Mesenchymal stem cell (in vitro differentiated cells and primary cell): ENCODE measurements around the gene TRIM27.
"Not testable (repeated sequence)": the region's sequence is repeated elsewhere in the genome, so short reads cannot be mapped to it uniquely, and the experiment has no call there.

ENCODE experiments used
- DNase-seq: peaks from one replicate; pipeline ENCODE4 v3.0.0-alpha.2; 2013
- H2AFZ ChIP-seq: one replicate; pipeline ENCODE4 v1.6.1; 2013; ENCODE audit warnings: low read depth, mild to moderate bottlenecking, control low read depth, inconsistent platforms, low read length, moderate library complexity
- H2AK5ac ChIP-seq: 2 replicates; pipeline ENCODE4 v1.6.1; 2013; ENCODE audit warnings: low read length, moderate library complexity, mild to moderate bottlenecking, inconsistent platforms; ENCODE audit not compliant: severe bottlenecking
- H2BK120ac ChIP-seq: one replicate; pipeline ENCODE4 v1.6.1; 2013; ENCODE audit warnings: low read depth, mild to moderate bottlenecking, inconsistent platforms, low read length, moderate library complexity
- H2BK12ac ChIP-seq, 2 experiments: one replicate each; pipeline ENCODE4 v1.6.1; 2013; ENCODE audit warnings: inconsistent platforms in 2 of 2, low read length in 2 of 2, mild to moderate bottlenecking in 2 of 2, moderate library complexity in 2 of 2, control low read depth in 1 of 2
- H2BK15ac ChIP-seq: one replicate; pipeline ENCODE4 v1.6.1; 2013; ENCODE audit warnings: mild to moderate bottlenecking, low read depth, inconsistent platforms; ENCODE audit not compliant: poor library complexity, severe bottlenecking
- H2BK5ac ChIP-seq: 2 replicates; pipeline ENCODE4 v1.6.1; 2013; ENCODE audit warnings: low read depth, mild to moderate bottlenecking, low read length, control low read depth, inconsistent platforms; ENCODE audit not compliant: poor library complexity, severe bottlenecking
- H3K14ac ChIP-seq, 2 experiments: one replicate each; pipeline ENCODE4 v1.6.1; 2013; ENCODE audit warnings: inconsistent platforms in 2 of 2, low read length in 2 of 2, control low read depth in 1 of 2, mild to moderate bottlenecking in 1 of 2, moderate library complexity in 1 of 2
- H3K18ac ChIP-seq, 2 experiments: one replicate each; pipeline ENCODE4 v1.6.1; 2013; ENCODE audit warnings: inconsistent platforms in 2 of 2, low read length in 2 of 2, control low read depth in 1 of 2, low read depth in 1 of 2, mild to moderate bottlenecking in 1 of 2
- H3K23ac ChIP-seq, 2 experiments: one replicate each; pipeline ENCODE4 v1.6.1; 2013; ENCODE audit warnings: inconsistent platforms in 2 of 2, low read length in 2 of 2, mild to moderate bottlenecking in 2 of 2, moderate library complexity in 2 of 2, control low read depth in 1 of 2
- H3K27ac ChIP-seq: 2 replicates; pipeline ENCODE4 v1.5.1; 2013; ENCODE audit warnings: mild to moderate bottlenecking, moderate library complexity, low read length, control low read depth, inconsistent platforms; ENCODE audit not compliant: poor library complexity, severe bottlenecking
- H3K27me3 ChIP-seq, 2 experiments: 2 replicates each; pipeline versions ENCODE4 v1.6.1 to v1.7.0; 2013; ENCODE audit warnings: low read length in 2 of 2, mild to moderate bottlenecking in 2 of 2, moderate library complexity in 2 of 2, control low read depth in 1 of 2, inconsistent platforms in 1 of 2; ENCODE audit not compliant: control insufficient read depth in 1 of 2, insufficient read depth in 1 of 2
- H3K36me3 ChIP-seq, 2 experiments: 2 replicates each; pipeline versions ENCODE4 v1.6.1 to v1.7.0; 2013; ENCODE audit warnings: low read length in 2 of 2, control low read depth in 1 of 2, inconsistent platforms in 1 of 2, low read depth in 1 of 2, mild to moderate bottlenecking in 1 of 2; ENCODE audit not compliant: insufficient read depth in 2 of 2, control insufficient read depth in 1 of 2
- H3K4ac ChIP-seq, 2 experiments: one replicate each; pipeline ENCODE4 v1.6.1; 2013; ENCODE audit warnings: inconsistent platforms in 2 of 2, low read length in 2 of 2, mild to moderate bottlenecking in 2 of 2, moderate library complexity in 2 of 2, control low read depth in 1 of 2, low read depth in 1 of 2
- H3K4me1 ChIP-seq: 2 replicates; pipeline ENCODE4 v1.6.1; 2013; ENCODE audit warnings: low read depth, low read length, control low read depth; ENCODE audit not compliant: control insufficient read depth, insufficient read depth
- H3K4me2 ChIP-seq: 2 replicates; pipeline ENCODE4 v1.6.1; 2013; ENCODE audit warnings: low read length, mild to moderate bottlenecking, inconsistent platforms; ENCODE audit not compliant: poor library complexity, severe bottlenecking
- H3K4me3 ChIP-seq, 2 experiments: 2 replicates each; pipeline versions ENCODE4 v1.5.1 to v1.7.0; 2013; ENCODE audit warnings: low read length in 2 of 2, mild to moderate bottlenecking in 2 of 2, control low read depth in 1 of 2, low read depth in 1 of 2; ENCODE audit not compliant: insufficient read depth in 1 of 2
- H3K79me1 ChIP-seq: replicated peaks from 2 replicates; pipeline ENCODE4 v1.6.1; 2013; ENCODE audit warnings: mild to moderate bottlenecking, control low read depth, low read length, inconsistent platforms; ENCODE audit not compliant: poor library complexity, severe bottlenecking
- H3K9ac ChIP-seq: 2 replicates; pipeline ENCODE4 v1.7.0; 2013; ENCODE audit warnings: mild to moderate bottlenecking, low read length, moderate library complexity
- H3K9me3 ChIP-seq: 2 replicates; pipeline ENCODE4 v1.7.0; 2013; ENCODE audit warnings: mild to moderate bottlenecking, low read length; ENCODE audit not compliant: control insufficient read depth
- H4K8ac ChIP-seq: one replicate; pipeline ENCODE4 v1.6.1; 2013; ENCODE audit warnings: inconsistent platforms, mild to moderate bottlenecking, low read length, moderate library complexity
- H4K91ac ChIP-seq: one replicate; pipeline ENCODE4 v1.6.1; 2013; ENCODE audit warnings: mild to moderate bottlenecking, low read length, inconsistent platforms
- WGBS: methylation state at CpG from one replicate; pipeline ENCODE4 v1.1.7; 2013; ENCODE audit warnings: mixed read lengths; 5-methylcytosine and 5-hydroxymethylcytosine counted together

TRIM27 gene

GRCh38 chr6:28875191-28875747 is 48.5 kb downstream of the TRIM27 start:
- H2BK12ac ChIP-seq, result no peak overlapping the region
- no peak overlapping the region for H2AK5ac ChIP-seq
- no peak overlapping the region for H3K4ac ChIP-seq
- no peaks in the 10 kb centered on the region for H3K9me3 ChIP-seq
- no peak overlapping the region for H3K4me3 ChIP-seq
- H3K9ac ChIP-seq, result no peak overlapping the region
- peaks cover 4 to 33% of the 10 kb centered on the region in 2 experiments for H3K27me3 ChIP-seq
- H2AFZ ChIP-seq, result no peak overlapping the region
- DNase-seq, result no peak
- no peaks in the 10 kb centered on the region for H3K4me1 ChIP-seq
- H3K23ac ChIP-seq, result no peak overlapping the region
- no peak overlapping the region for H3K4me2 ChIP-seq
- no peak overlapping the region for H4K91ac ChIP-seq
- no peak overlapping the region for H2BK15ac ChIP-seq
- H2BK5ac ChIP-seq, result no peak overlapping the region
- WGBS, result 70% methylated on average over 6 of the region's 6 CpGs
- H3K27ac ChIP-seq, result no peak overlapping the region
- no peak overlapping the region for H3K14ac ChIP-seq
- H2BK120ac ChIP-seq, result no peak overlapping the region
- H3K36me3 ChIP-seq, result no peaks in the 10 kb centered on the region
- no peak overlapping the region for H4K8ac ChIP-seq
- no peaks in the 10 kb centered on the region for H3K79me1 ChIP-seq
- no peak overlapping the region for H3K18ac ChIP-seq

- H3K79me1 ChIP-seq, H3K27ac ChIP-seq, H2AFZ ChIP-seq, H2AK5ac ChIP-seq, H3K14ac ChIP-seq, H3K36me3 ChIP-seq, H3K9ac ChIP-seq, H3K4me3 ChIP-seq, H2BK15ac ChIP-seq, H4K8ac ChIP-seq, H3K18ac ChIP-seq, H3K9me3 ChIP-seq, H2BK120ac ChIP-seq, H2BK5ac ChIP-seq, DNase-seq, H3K4me2 ChIP-seq, H3K4me1 ChIP-seq, H2BK12ac ChIP-seq, H4K91ac ChIP-seq, H3K4ac ChIP-seq, H3K23ac ChIP-seq: not testable (repeated sequence)
- WGBS, result 89% methylated on average over 13 of the region's 28 CpGs
- H3K27me3 ChIP-seq, result peaks cover 4 to 18% of the 10 kb centered on the region in 2 experiments
These were observed 51.5 kb downstream of the TRIM27 start for GRCh38 chr6:28872157-28872817.

DNA sequence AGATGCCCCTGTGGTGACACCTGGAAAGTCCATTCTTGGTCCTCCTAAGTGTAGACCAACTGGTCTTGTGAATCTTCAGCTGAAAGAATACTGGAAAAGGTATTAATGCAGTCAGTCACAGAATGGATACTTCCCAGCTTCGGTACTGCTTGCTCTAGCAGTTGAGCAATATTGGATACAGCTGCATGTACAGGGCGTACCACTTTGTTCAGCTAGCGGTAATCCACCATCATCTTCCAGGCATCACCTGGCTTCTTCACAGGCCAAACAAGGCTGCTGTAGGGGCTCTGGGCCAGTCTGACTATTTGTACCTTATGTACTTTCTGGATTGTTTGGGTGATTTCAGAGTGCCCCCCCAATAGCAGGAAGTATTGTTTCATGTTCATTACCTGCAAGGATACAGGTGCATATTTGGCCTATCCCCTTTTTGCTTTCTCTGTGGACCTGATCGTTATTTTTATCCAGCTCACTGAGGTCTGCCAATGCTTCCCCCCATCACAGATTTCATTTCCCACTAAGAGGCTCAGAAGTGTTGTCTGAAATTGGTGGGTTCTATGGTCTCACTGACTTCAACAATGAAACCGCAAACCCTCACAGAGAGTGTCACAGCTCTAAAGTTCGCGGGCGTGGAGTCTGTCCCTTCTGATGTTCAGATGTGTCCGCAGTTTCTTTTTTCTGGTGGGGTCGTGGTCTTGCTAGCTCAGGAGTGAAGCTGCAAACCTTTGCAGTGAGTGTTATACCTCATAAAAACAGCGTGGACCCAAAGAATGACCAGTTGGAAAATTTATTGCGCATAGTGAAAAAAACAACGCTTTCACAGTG is 52.2 kb downstream of the TRIM27 start:
- Histone ChIP-seq H3K4me2 (no peak overlapping the region), H3K4me3 (no peak overlapping the region), H3K4me1 (no peaks in the 10 kb centered on the region), H3K36me3 (no peaks in the 10 kb centered on the region), H2BK5ac (no peak overlapping the region), H3K4ac (no peak overlapping the region), H2AFZ (no peak overlapping the region), H3K18ac (no peak overlapping the region), H3K27me3 (peaks cover 4 to 11% of the 10 kb centered on the region in 2 experiments), H2BK120ac (no peak overlapping the region), H2AK5ac (no peak overlapping the region), H3K23ac (no peak overlapping the region), H3K9ac (no peak overlapping the region), H3K27ac (no peak overlapping the region), H2BK12ac (no peak overlapping the region), H3K79me1 (no peaks in the 10 kb centered on the region), H3K9me3 (no peaks in the 10 kb centered on the region), H4K91ac (no peak overlapping the region), H3K14ac (no peak overlapping the region), H2BK15ac (no peak overlapping the region), H4K8ac (no peak overlapping the region)
- DNase-seq, result no peak
- 91% methylated on average over 13 of the region's 13 CpGs for WGBS

DNA sequence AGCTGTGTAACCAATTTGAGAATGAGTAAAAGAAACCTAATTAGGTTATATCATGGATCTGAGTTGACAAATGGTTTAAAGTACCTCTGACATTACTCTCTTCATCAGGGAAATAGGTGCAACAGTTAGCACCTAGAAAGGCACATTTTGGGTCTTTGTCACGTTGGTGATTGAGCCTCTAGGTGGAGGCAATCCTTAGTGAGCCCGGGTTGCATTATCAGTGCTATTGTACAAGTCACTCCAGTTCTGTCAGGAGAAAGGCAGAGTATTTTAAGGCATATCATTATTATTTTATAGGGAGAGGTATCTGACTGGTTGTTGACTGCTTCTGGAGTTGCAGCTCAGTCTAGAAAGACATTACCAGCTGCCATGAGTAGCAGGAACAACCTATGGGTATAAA is 54.9 kb downstream of the TRIM27 start:
- Histone ChIP-seq H3K4me2 (no peak overlapping the region), H2AFZ (no peak overlapping the region), H3K9me3 (no peaks in the 10 kb centered on the region), H3K4me3 (no peak overlapping the region), H3K79me1 (no peaks in the 10 kb centered on the region), H3K27me3 (no peaks in the 10 kb centered on the region), H2BK5ac (no peak overlapping the region), H3K18ac (no peak overlapping the region), H4K91ac (no peak overlapping the region), H3K4me1 (peaks cover 1% of the 10 kb centered on the region), H2BK15ac (no peak overlapping the region), H2BK120ac (no peak overlapping the region), H3K4ac (no peak overlapping the region), H3K14ac (no peak overlapping the region), H2AK5ac (no peak overlapping the region), H4K8ac (no peak overlapping the region), H3K9ac (no peak overlapping the region), H3K23ac (no peak overlapping the region), H3K27ac (no peak overlapping the region), H2BK12ac (no peak overlapping the region), H3K36me3 (no peaks in the 10 kb centered on the region)
- DNase-seq, result no peak
- WGBS, result 71% methylated on average over 2 of the region's 2 CpGs
